WTC11 (cell line): Measurements from ENCODE around the gene SFTA2.

ENCODE experiments used
- ATF1 ChIP-seq: sonication (generic); formaldehyde crosslinking; IDR thresholded peaks from 2 replicates; pipeline ENCODE4 v1.8.1; 2023; ENCODE audit warnings: mild to moderate bottlenecking, moderate library complexity, missing genetic modification reagents
- ATF2 ChIP-seq: sonication (generic); formaldehyde crosslinking; IDR thresholded peaks from 2 replicates; pipeline ENCODE4 v1.8.1; 2022; ENCODE audit warnings: low read depth, missing genetic modification reagents, borderline replicate concordance
- ATF3 ChIP-seq: sonication (generic); formaldehyde crosslinking; conservative IDR thresholded peaks from 2 replicates; pipeline ENCODE4 v1.8.1; 2022; ENCODE audit warnings: mild to moderate bottlenecking, missing genetic modification reagents
- CREB1 ChIP-seq: sonication (generic); formaldehyde crosslinking; IDR thresholded peaks from 2 replicates; pipeline ENCODE4 v1.8.0; 2023; ENCODE audit warnings: mild to moderate bottlenecking, missing genetic modification reagents
- JUN ChIP-seq: sonication (generic); formaldehyde crosslinking; IDR thresholded peaks from 2 replicates; pipeline ENCODE4 v1.8.0; 2023; ENCODE audit warnings: mild to moderate bottlenecking, missing genetic modification reagents
- MXD4 ChIP-seq: fragments of 250-450 bp; sonication (Bioruptor Pico); IDR thresholded peaks from 2 replicates; pipeline ENCODE4 v1.8.0; 2021; ENCODE audit warnings: mild to moderate bottlenecking, moderate library complexity, borderline replicate concordance
- NFYB ChIP-seq: sonication (generic); formaldehyde crosslinking; conservative IDR thresholded peaks from 2 replicates; pipeline ENCODE4 v1.8.0; 2022; ENCODE audit warnings: low read depth, missing genetic modification reagents
- NR3C1 ChIP-seq: sonication (generic); formaldehyde crosslinking; conservative IDR thresholded peaks from 2 replicates; pipeline ENCODE4 v1.8.1; 2023; ENCODE audit warnings: low read depth, mild to moderate bottlenecking, missing genetic modification reagents
- USF2 ChIP-seq: sonication (generic); formaldehyde crosslinking; IDR thresholded peaks from 2 replicates; pipeline ENCODE4 v1.8.1; 2023; ENCODE audit warnings: mild to moderate bottlenecking, missing genetic modification reagents, moderate library complexity
- TF ChIP-seq, protein P1 (sequence below): fragments of 200-600 bp; IDR thresholded peaks from 2 replicates; pipeline ENCODE4 v1.8.0; 2022; ENCODE audit warnings: antibody characterized with exemption
- TF ChIP-seq, protein P2 (sequence below): sonication (generic); formaldehyde crosslinking; IDR thresholded peaks from 2 replicates; pipeline ENCODE4 v1.8.0; 2022; ENCODE audit warnings: mild to moderate bottlenecking, missing genetic modification reagents

- TF ChIP-seq NFYB (CRISPR knock-in tag) (no peak), ATF2 (CRISPR knock-in tag) (no peak), ATF3 (CRISPR knock-in tag) (no peak), ATF1 (no peak), MXD4 (no peak), JUN (no peak), USF2 (CRISPR knock-in tag) (no peak), NR3C1 (CRISPR knock-in tag) (no peak), CREB1 (CRISPR knock-in tag) (no peak)
- TF ChIP-seq, protein P1, sequence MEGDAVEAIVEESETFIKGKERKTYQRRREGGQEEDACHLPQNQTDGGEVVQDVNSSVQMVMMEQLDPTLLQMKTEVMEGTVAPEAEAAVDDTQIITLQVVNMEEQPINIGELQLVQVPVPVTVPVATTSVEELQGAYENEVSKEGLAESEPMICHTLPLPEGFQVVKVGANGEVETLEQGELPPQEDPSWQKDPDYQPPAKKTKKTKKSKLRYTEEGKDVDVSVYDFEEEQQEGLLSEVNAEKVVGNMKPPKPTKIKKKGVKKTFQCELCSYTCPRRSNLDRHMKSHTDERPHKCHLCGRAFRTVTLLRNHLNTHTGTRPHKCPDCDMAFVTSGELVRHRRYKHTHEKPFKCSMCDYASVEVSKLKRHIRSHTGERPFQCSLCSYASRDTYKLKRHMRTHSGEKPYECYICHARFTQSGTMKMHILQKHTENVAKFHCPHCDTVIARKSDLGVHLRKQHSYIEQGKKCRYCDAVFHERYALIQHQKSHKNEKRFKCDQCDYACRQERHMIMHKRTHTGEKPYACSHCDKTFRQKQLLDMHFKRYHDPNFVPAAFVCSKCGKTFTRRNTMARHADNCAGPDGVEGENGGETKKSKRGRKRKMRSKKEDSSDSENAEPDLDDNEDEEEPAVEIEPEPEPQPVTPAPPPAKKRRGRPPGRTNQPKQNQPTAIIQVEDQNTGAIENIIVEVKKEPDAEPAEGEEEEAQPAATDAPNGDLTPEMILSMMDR = no peak
- TF ChIP-seq, protein P2, sequence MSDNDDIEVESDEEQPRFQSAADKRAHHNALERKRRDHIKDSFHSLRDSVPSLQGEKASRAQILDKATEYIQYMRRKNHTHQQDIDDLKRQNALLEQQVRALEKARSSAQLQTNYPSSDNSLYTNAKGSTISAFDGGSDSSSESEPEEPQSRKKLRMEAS = 0 out of 2 replicates have a peak, but pooled peaks have one; percentile 8
These were observed 47.2 kb downstream of the SFTA2 start for GRCh38 chr6:30884521-30885480.
